ENCODE results near the gene NELFE.

DNA sequence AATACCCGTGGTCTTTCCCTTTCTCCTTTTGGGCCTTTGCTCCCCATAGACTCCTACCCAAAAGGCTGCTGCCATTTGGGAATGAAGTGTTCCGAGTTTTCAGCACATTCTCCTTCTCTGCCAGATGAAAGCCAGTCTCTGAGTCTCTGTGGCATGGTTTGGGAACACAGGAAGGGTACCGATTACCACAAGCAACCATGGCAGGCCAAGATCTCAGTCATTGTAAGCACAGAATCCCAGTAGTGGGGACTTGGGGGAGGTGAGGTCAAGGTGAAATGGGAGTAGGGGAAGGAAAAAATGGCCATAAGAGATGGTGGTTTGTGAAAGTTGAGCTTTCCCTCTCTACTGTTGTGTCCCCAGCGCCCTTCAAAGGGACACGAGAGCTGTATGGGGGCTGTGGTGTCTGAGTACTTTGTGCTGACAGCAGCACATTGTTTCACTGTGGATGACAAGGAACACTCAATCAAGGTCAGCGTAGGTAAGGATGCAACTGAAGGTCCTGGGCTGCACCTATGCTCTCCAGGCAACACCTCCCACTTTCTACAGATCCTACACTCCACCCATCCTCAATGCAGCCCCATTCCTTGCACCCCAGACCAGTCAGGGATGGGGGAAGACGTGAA is 8.7 kb downstream of the NELFE start:
- TF ChIP-seq EZH2 (IDR thresholded peaks at IDR 0.05; ENCODE audit: insufficient read depth, low read length), result no peak
- TF ChIP-seq, protein P1, sequence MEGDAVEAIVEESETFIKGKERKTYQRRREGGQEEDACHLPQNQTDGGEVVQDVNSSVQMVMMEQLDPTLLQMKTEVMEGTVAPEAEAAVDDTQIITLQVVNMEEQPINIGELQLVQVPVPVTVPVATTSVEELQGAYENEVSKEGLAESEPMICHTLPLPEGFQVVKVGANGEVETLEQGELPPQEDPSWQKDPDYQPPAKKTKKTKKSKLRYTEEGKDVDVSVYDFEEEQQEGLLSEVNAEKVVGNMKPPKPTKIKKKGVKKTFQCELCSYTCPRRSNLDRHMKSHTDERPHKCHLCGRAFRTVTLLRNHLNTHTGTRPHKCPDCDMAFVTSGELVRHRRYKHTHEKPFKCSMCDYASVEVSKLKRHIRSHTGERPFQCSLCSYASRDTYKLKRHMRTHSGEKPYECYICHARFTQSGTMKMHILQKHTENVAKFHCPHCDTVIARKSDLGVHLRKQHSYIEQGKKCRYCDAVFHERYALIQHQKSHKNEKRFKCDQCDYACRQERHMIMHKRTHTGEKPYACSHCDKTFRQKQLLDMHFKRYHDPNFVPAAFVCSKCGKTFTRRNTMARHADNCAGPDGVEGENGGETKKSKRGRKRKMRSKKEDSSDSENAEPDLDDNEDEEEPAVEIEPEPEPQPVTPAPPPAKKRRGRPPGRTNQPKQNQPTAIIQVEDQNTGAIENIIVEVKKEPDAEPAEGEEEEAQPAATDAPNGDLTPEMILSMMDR (IDR thresholded peaks at IDR 0.05; ENCODE audit: insufficient read depth, low read depth, low read length), result no peak

Measured in astrocyte (in vitro differentiated cells and primary cell).